ENCODE measurements around the gene WNT11. TPM values are rescaled to one million over a fixed set of nuclear protein-coding genes. Genes with fewer than 3 reads are reported as not detected.

WNT11 gene
- total RNA-seq, 4 donors from 2014 or later: 6.6 to 7.5 (median 6.9) TPM

GRCh38 chr11:76190376-76190775 lies 15.9 kb downstream of the WNT11 start:
- no peaks in the 10 kb centered on the region for H3K9me3 ChIP-seq
- no peaks in the 10 kb centered on the region for H3K36me3 ChIP-seq
- no peaks in the 10 kb centered on the region for H3K4me1 ChIP-seq
- no peaks in the 10 kb centered on the region for H3K27me3 ChIP-seq
- H3K27ac ChIP-seq: no peak overlapping the region
- H3K4me3 ChIP-seq: no peak overlapping the region
- no peak for DNase-seq
- TF ChIP-seq CTCF (IDR thresholded peaks at IDR 0.05) (no peak), POLR2A (IDR thresholded peaks at IDR 0.05) (no peak)

- Histone ChIP-seq H3K4me3 (no peak overlapping the region), H3K9me3 (no peaks in the 10 kb centered on the region), H3K27me3 (no peaks in the 10 kb centered on the region), H3K4me1 (no peaks in the 10 kb centered on the region), H3K36me3 (no peaks in the 10 kb centered on the region), H3K27ac (no peak overlapping the region)
- TF ChIP-seq POLR2A (IDR thresholded peaks at IDR 0.05) (no peak), CTCF (IDR thresholded peaks at IDR 0.05) (no peak)
- no peak for DNase-seq
Measured at GRCh38 chr11:76189682-76190081, 16.6 kb downstream of the WNT11 start.

- Histone ChIP-seq H3K9me3 (no peaks in the 10 kb centered on the region), H3K36me3 (no peaks in the 10 kb centered on the region), H3K27me3 (no peaks in the 10 kb centered on the region), H3K4me1 (no peaks in the 10 kb centered on the region), H3K27ac (no peak overlapping the region), H3K4me3 (no peak overlapping the region)
- DNase-seq: no peak
- no peak for TF ChIP-seq POLR2A (IDR thresholded peaks at IDR 0.05)
- TF ChIP-seq CTCF (IDR thresholded peaks at IDR 0.05): no peak
Measured at GRCh38 chr11:76188873-76189272, 17.4 kb downstream of the WNT11 start.

GRCh38 chr11:76186776-76187279 lies 19.5 kb downstream of the WNT11 start:
- DNase-seq: no peak
- Histone ChIP-seq H3K36me3 (no peaks in the 10 kb centered on the region), H3K27ac (no peak overlapping the region), H3K4me3 (no peak overlapping the region), H3K27me3 (no peaks in the 10 kb centered on the region), H3K9me3 (no peaks in the 10 kb centered on the region), H3K4me1 (no peaks in the 10 kb centered on the region)
- TF ChIP-seq CTCF (IDR thresholded peaks at IDR 0.05): no peak
- no peak for TF ChIP-seq POLR2A (IDR thresholded peaks at IDR 0.05)

GRCh38 chr11:76185931-76186401 lies 20.3 kb downstream of the WNT11 start:
- no peaks in the 10 kb centered on the region for H3K27me3 ChIP-seq
- H3K9me3 ChIP-seq: no peaks in the 10 kb centered on the region
- no peaks in the 10 kb centered on the region for H3K4me1 ChIP-seq
- H3K27ac ChIP-seq: no peak overlapping the region
- TF ChIP-seq POLR2A (IDR thresholded peaks at IDR 0.05) (no peak), CTCF (IDR thresholded peaks at IDR 0.05) (no peak)
- H3K36me3 ChIP-seq: no peaks in the 10 kb centered on the region
- H3K4me3 ChIP-seq: no peak overlapping the region
- DNase-seq: no peak

GRCh38 chr11:76185511-76185910 lies 20.8 kb downstream of the WNT11 start:
- DNase-seq: no peak
- Histone ChIP-seq H3K4me1 (no peaks in the 10 kb centered on the region), H3K27me3 (no peaks in the 10 kb centered on the region), H3K36me3 (no peaks in the 10 kb centered on the region), H3K9me3 (no peaks in the 10 kb centered on the region), H3K4me3 (no peak overlapping the region), H3K27ac (no peak overlapping the region)
- TF ChIP-seq CTCF (IDR thresholded peaks at IDR 0.05): no peak
- no peak for TF ChIP-seq POLR2A (IDR thresholded peaks at IDR 0.05)
